ENCODE measurements around the gene PTPN14.

- no peak for TF ChIP-seq CTCF (conservative IDR thresholded peaks at IDR 0.05 in 1 of 2, IDR thresholded peaks at IDR 0.05 in 1 of 2; ENCODE audit: extremely low read depth in 1 of 2, insufficient read depth in 1 of 2, low read depth in 1 of 2, low read length in 2 of 2)
- no peak for TF ChIP-seq EZH2 (IDR thresholded peaks at IDR 0.05; ENCODE audit: borderline replicate concordance, low read length)
These were observed 223.9 kb downstream of the PTPN14 start for GRCh38 chr1:214327514-214327913.
